Chondrocyte (in vitro differentiated cells): Measurements from ENCODE around the gene VAMP4. TPM values are rescaled to one million over a fixed set of nuclear protein-coding genes. Genes with fewer than 3 reads are reported as not detected.

Experiments
- DNase-seq: peaks from one replicate; pipeline ENCODE4 v3.0.0; 2021; ENCODE audit warnings: mixed read lengths, low spot score
- H3K27ac Mint-ChIP-seq: one replicate; pipeline ENCODE4 v1.8.0; 2021; ENCODE audit warnings: mild to moderate bottlenecking, moderate library complexity, mixed read lengths; ENCODE audit not compliant: unreplicated experiment
- H3K27me3 Mint-ChIP-seq: 2 replicates; pipeline ENCODE4 v1.8.0; 2021; ENCODE audit warnings: low read depth, mixed read lengths
- H3K36me3 Mint-ChIP-seq: 2 replicates; pipeline ENCODE4 v1.8.0; 2021; ENCODE audit warnings: low read depth, mixed read lengths
- H3K4me1 Mint-ChIP-seq: 2 replicates; pipeline ENCODE4 v1.8.0; 2021; ENCODE audit warnings: low read depth, mild to moderate bottlenecking, mixed read lengths
- H3K4me3 Mint-ChIP-seq: one replicate; pipeline ENCODE4 v1.8.0; 2021; ENCODE audit warnings: mild to moderate bottlenecking, moderate library complexity, mixed read lengths; ENCODE audit not compliant: unreplicated experiment
- H3K9me3 Mint-ChIP-seq: 2 replicates; pipeline ENCODE4 v1.8.0; 2021; ENCODE audit warnings: low read depth, mixed read lengths
- total RNA-seq: library from RNA; stranded (reverse); gene quantifications from 3 replicates; pipeline ENCODE4 v1.2.1, GENCODE V29; 2021
- TF ChIP-seq, protein P1 (sequence below): fragments of 200-600 bp; sonication (generic); IDR thresholded peaks from 2 replicates; pipeline ENCODE4 v1.5.0; 2021; ENCODE audit warnings: antibody characterized with exemption, mild to moderate bottlenecking, moderate library complexity

VAMP4 gene
- total RNA-seq, 1 donor from 2014 or later, result 14.8 TPM

DNA sequence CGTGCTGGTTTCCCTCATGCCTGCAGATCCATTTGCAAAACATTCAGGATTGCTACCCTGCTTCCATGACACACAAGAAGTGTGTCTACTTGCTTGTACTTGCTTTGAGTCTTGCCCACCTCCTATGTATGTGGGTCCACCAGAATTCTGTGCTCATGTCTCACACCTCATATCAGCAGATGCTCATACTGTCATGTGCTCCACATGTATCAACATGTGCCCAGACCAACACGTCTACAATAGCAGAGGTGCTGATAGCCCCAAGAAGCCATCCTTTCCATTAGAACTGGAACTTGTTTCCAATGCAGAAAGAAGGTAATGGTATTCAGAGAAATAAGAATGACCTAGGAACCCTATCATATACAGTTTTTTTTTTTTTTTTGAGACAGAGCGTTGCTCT, 61.5 kb downstream of the VAMP4 start:
- TF ChIP-seq, protein P1, sequence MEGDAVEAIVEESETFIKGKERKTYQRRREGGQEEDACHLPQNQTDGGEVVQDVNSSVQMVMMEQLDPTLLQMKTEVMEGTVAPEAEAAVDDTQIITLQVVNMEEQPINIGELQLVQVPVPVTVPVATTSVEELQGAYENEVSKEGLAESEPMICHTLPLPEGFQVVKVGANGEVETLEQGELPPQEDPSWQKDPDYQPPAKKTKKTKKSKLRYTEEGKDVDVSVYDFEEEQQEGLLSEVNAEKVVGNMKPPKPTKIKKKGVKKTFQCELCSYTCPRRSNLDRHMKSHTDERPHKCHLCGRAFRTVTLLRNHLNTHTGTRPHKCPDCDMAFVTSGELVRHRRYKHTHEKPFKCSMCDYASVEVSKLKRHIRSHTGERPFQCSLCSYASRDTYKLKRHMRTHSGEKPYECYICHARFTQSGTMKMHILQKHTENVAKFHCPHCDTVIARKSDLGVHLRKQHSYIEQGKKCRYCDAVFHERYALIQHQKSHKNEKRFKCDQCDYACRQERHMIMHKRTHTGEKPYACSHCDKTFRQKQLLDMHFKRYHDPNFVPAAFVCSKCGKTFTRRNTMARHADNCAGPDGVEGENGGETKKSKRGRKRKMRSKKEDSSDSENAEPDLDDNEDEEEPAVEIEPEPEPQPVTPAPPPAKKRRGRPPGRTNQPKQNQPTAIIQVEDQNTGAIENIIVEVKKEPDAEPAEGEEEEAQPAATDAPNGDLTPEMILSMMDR, result no peak
- DNase-seq, result no peak
- Mint-ChIP-seq H3K27me3 (peaks cover 4% of the 10 kb centered on the region), H3K4me1 (no peaks in the 10 kb centered on the region), H3K27ac (no peak overlapping the region), H3K9me3 (peaks cover 3% of the 10 kb centered on the region), H3K36me3 (no peaks in the 10 kb centered on the region), H3K4me3 (no peak overlapping the region)

DNA sequence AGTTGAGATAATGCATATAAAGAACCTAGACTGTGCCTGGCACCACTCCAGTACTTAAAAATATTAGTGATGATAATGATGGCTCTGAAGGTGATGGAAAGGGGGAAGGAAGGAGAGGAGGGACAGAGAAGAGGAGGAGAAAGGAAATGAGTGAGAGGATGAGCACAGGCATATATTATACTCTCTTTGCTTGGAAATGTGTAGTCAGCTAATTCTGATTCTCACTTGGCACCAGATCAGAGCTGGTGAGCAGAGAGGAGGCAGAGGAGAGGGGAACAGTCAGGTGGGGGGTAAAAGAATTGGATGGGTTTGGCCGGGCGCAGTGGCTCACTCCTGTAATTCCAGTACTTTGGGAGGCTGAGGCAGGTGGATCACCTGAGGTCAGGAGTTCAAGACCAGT, 65.0 kb downstream of the VAMP4 start:
- Mint-ChIP-seq H3K4me3 (no peak overlapping the region), H3K27me3 (peaks cover 4% of the 10 kb centered on the region), H3K4me1 (no peaks in the 10 kb centered on the region), H3K9me3 (peaks cover under 1% of the 10 kb centered on the region), H3K27ac (no peak overlapping the region), H3K36me3 (no peaks in the 10 kb centered on the region)
- DNase-seq, result no peak
- TF ChIP-seq, protein P1, result no peak

DNA sequence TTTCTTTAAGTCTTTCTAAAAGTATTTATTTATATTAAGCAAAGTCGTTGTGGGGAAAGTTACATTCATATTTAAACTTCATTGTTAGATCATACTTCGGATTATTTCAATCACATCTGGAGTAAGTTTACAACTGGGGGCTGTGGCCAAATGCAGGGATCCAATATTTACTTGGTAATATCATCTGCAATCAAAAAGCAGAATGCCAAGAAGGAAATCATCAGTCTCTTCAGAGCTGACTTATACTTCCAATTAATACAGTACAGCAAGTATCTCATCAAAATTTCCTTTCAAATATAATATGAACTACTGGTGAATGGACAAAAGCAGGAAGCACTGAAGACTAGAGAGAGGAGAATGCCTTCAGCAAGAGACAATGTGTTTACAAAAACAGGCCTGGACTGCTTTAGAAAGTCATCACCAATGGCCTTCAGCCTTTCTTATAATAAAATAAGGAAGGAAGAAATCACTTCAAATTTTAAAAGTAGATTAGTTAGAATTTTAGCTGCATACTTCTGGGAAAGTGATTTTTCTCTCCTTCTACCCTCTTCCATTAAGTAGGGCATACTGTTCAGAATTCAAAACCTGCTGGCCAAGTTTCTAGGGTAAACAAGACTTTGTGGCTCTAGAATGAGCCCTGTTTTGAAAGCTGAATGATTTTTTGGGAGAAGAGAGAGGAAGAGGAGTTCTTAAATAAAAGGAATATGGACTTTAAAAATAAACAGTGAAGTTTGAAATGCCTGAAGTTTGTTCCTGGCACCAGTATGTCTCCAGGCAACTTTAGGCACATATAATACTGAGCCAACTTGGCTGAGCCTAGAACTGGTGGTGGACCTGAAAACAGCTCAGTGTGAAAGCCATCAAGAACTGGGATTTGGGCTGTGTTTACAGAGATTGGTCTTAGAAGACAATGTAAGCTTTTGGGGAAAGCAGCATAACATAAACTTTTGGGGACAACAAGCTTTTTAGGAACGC, 67.1 kb downstream of the VAMP4 start:
- DNase-seq, result no peak
- no peaks in the 10 kb centered on the region for H3K4me1 Mint-ChIP-seq
- H3K36me3 Mint-ChIP-seq, result no peaks in the 10 kb centered on the region
- peaks cover 6% of the 10 kb centered on the region for H3K27me3 Mint-ChIP-seq
- H3K4me3 Mint-ChIP-seq, result no peak overlapping the region
- H3K9me3 Mint-ChIP-seq, result no peaks in the 10 kb centered on the region
- no peak overlapping the region for H3K27ac Mint-ChIP-seq
- TF ChIP-seq, protein P1, result no peak

DNA sequence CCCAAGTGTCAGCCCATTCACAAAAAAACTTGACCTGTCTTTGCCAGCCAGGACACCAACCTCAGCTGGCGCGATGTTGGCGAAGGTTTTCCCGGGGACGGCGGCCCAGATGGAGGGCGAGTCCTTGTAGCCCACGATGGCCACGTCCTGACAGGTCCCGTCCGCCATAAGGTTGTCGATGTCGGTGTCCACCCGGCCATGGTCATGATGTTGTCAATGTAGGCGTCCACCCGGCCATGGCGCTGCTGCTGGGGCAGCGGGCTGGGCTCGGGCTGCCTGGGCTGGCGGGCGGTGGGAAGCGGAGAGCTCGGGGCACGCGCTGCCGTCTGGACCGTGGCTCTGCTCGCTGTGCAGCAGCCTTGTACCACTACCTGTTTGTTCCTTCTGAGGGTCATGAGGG, 71.1 kb downstream of the VAMP4 start:
- TF ChIP-seq, protein P1, result no peak
- no peaks in the 10 kb centered on the region for H3K9me3 Mint-ChIP-seq
- DNase-seq, result peak; percentile 90
- H3K27me3 Mint-ChIP-seq, result peaks cover 4% of the 10 kb centered on the region
- H3K4me3 Mint-ChIP-seq, result no peak overlapping the region
- H3K4me1 Mint-ChIP-seq, result no peaks in the 10 kb centered on the region
- no peak overlapping the region for H3K27ac Mint-ChIP-seq
- no peaks in the 10 kb centered on the region for H3K36me3 Mint-ChIP-seq

DNA sequence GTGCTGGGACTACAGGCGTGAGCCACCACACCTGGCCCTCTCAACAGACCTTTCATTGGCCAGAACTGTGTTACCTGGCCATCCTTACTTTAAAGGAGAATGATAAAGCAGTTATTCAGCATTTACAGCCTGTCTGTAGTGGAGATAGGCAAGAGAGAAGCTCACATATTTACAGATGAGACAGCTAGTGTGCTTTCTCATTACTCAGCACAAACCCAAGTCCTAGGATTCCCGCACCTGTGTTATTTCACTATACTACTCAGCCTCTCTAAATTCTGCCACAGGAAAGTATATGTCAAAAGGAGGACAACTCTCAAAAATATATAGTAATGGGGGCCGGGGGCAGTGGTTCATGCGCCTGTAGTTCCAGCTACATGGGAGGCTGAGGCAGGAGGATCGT, 73.5 kb downstream of the VAMP4 start:
- Mint-ChIP-seq H3K9me3 (no peaks in the 10 kb centered on the region), H3K27me3 (peaks cover 9% of the 10 kb centered on the region), H3K4me3 (no peak overlapping the region), H3K27ac (no peak overlapping the region), H3K4me1 (no peaks in the 10 kb centered on the region), H3K36me3 (no peaks in the 10 kb centered on the region)
- no peak for DNase-seq
- TF ChIP-seq, protein P1, result no peak
